ENCODE data around the gene LRRC10B.

LRRC10B gene

GRCh38 chr11:61510166-61510919 lies 1.8 kb downstream of the LRRC10B start:
- peak in 1 of 2 experiments; percentile 44 for DNase-seq

GRCh38 chr11:61510974-61511373 lies 2.4 kb downstream of the LRRC10B start:
- no peak for DNase-seq

GRCh38 chr11:61511383-61511782 lies 2.8 kb downstream of the LRRC10B start:
- no peak for DNase-seq

GRCh38 chr11:61512435-61512834 lies 3.9 kb downstream of the LRRC10B start:
- DNase-seq: no peak

- DNase-seq: peak in 1 of 2 experiments; percentile 51
Observed at GRCh38 chr11:61513143-61513765, 4.7 kb downstream of the LRRC10B start.

GRCh38 chr11:61514050-61514917 lies 5.7 kb downstream of the LRRC10B start:
- DNase-seq: peak in 1 of 2 experiments; percentile 46

- DNase-seq: no peak
Observed at GRCh38 chr11:61515686-61516085, 7.1 kb downstream of the LRRC10B start.

- DNase-seq: no peak
Observed at GRCh38 chr11:61516191-61516590, 7.6 kb downstream of the LRRC10B start.

- DNase-seq: peak; percentile 73 to 81
Observed at GRCh38 chr11:61516675-61517572, 8.4 kb downstream of the LRRC10B start.

GRCh38 chr11:61518032-61518795 lies 9.7 kb downstream of the LRRC10B start:
- no peak for DNase-seq

- no peak for DNase-seq
Observed at GRCh38 chr11:61522881-61523280, 14.3 kb downstream of the LRRC10B start.

- DNase-seq: no peak
Observed at GRCh38 chr11:61524446-61524845, 15.9 kb downstream of the LRRC10B start.

- DNase-seq: no peak
Observed at GRCh38 chr11:61524963-61525587, 16.5 kb downstream of the LRRC10B start.

GRCh38 chr11:61526229-61526628 lies 17.7 kb downstream of the LRRC10B start:
- no peak for DNase-seq

- DNase-seq: peak; percentile 61 to 69
Observed at GRCh38 chr11:61526956-61527731, 18.6 kb downstream of the LRRC10B start.

GRCh38 chr11:61528114-61528513 lies 19.6 kb downstream of the LRRC10B start:
- no peak for DNase-seq

- DNase-seq: no peak
Observed at GRCh38 chr11:61529537-61530225, 21.1 kb downstream of the LRRC10B start.

GRCh38 chr11:61531044-61531443 lies 22.5 kb downstream of the LRRC10B start:
- peak in 1 of 2 experiments; percentile 25 for DNase-seq

Data from NCI-H524 (cell line).